LHCN-M2 (cell line): ENCODE measurements around the gene DNAJC12. TPM values are rescaled to one million over a fixed set of nuclear protein-coding genes. Genes with fewer than 3 reads are reported as not detected.
A peak's percentile ranks its signal among the peaks of the same experiment; 100 is the strongest.
"Not testable (repeated sequence)": the region's sequence is repeated elsewhere in the genome, so short reads cannot be mapped to it uniquely, and the experiment has no call there.

Experiments
- DNase-seq: peaks from one replicate; pipeline ENCODE4 v3.0.0-alpha.2; 2012; ENCODE audit warnings: low read depth
- total RNA-seq: library from RNA; depleted of rRNA; stranded (reverse); fragments of >200 nt; gene quantifications from 2 replicates; pipeline ENCODE4 v1.2.3, GENCODE V29; 2014

The DNAJC12 gene
- total RNA-seq, 1 experiment from 2014 or later, result 6.9 TPM

DNA sequence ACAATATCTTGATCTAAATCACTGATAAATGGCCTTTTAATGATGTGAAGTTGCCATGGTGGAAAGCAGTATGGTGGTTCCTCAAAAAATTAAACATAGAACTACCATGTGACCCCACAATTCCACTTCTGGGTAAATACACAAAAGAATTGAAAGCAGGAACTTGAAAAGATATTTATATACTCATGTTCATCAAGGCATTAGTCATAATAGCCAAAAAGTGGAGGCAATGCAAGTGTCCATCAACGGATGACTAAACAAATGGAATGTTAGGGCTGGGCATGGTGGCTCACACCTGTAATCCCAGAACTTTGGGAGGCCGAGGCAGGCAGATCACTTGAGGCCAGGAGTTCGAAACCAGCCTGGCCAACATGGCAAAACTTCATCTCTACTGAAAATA lies 2.0 kb upstream of the DNAJC12 start:
- DNase-seq, result peak; percentile 45

DNA sequence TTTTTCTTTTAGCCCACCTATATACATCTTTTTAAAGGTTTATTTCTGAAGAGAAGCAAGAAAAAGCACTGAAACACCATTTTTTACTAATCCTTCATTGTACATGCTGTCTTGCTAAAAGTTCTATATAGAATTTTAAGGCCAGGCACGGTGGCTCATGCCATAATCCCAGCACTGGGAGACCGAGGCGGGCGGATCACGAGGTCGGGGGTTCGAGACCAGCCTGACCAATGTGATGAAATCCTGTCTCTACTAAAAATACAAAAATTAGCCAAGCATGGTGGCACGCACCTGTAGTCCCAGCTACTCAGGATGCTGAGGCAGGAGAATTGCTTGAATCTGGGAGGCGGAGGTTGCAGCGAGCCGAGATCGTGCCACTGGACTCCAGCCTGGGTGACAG lies 1.5 kb upstream of the DNAJC12 start:
- not testable (repeated sequence) for DNase-seq

DNA sequence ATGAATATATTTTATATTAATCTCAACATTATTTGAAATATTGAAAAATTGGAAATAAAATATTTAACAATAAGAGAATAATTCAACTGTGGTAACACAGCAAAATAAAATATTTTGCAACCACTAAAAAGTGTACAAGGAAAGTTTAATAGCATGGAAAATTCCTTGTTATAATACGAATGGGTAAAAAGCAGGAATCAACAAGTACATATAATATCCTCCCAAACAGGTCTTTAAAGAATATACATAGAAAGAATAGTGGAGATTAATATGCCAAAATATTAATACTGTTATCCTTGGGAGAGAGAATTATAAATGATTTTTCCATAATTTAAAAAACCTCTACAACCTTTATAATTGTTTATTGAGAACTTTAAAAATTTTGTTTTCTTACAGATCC lies 1.0 kb downstream of the DNAJC12 start:
- DNase-seq, result no peak

DNA sequence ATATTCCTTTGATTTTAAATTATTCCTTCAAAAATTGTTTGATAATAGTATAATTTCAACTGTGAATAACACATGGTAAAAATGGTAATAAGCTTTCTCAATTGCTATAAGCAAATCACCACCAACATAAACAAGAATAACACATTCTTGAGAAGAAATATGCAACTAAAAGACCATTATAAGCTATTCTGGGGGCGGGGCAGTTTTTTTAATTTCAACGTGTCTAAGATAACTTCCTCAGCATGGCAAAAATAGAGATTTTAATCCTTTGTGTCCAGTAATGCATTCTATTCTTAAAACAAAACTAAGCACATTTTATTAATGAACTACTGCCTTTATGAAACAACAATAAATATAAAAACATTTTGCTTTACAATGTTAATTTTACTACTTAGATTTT lies 1.5 kb downstream of the DNAJC12 start:
- DNase-seq, result no peak

DNA sequence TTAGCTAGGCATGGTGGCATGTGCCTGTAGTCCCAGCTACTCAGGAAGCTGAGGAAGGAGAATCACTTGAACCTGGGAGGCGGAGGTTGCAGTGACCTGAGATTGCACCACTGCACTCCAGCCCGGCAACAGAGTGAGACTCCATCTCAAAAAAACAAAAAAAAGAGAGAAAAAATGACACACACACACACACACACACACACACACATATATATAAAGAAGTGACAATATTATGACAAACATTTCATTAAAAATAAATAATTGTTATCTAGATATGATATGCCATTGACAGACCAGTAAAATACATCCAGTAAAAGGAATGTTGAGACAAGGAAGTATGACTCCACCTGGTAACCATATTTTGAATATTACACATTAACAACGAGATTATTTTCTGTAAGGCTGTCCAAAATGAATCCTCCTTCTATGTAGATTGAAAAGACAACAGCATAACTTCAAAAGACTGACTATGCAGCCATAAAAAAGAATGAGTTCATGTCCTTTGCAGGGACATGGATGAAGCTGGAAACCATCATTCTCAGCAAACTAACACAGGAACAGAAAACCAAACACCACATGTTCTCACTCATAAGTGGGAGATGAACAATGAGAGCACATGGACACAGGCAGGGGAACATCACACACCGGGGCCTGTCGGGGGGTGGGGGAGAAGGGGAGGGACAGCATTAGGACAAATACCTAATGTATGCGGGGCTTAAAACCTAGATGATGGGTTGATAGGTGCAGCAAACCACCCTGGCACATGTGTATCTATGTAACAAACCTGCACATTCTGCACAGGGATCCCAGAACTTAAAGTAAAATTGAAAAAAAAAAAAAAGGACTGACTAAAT lies 2.2 kb downstream of the DNAJC12 start:
- DNase-seq, result not testable (repeated sequence)

DNA sequence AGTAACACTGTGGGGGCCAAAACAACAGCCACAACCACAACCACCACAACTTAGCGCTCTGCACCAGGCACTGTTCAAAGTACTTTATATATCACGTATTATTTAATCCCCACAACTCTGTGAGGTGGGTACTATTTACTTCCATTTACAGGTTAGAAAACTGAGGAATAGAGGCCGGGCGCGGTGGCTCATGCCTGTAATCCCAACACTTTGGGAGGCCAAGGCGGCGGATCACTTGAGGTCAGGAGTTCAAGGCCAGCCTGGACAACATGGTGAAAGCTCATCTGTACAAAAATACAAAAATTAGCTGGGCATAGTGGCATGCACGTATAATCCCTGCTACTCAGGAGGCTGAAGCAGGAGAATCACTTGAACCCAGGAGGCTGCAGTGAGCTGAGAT lies 3.6 kb downstream of the DNAJC12 start:
- no peak for DNase-seq

DNA sequence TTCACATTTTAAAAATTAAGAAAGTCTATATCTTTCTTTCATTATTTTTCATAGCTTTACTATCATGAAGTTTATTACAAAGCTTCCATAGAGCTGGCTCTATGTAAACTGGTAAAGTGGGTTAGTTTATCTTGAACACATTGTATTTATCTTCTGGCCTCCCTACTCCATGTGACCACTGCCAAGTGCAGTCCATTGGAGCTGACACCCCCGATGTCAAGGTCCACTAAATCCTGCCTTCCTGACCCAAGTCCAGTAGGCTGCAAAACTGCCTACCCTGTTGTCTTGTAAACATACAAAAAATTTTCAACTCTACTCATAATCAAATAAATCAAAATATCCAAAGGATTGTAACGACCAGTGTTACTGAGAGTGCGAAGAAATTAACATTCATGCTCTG lies 10.2 kb downstream of the DNAJC12 start:
- DNase-seq, result no peak

DNA sequence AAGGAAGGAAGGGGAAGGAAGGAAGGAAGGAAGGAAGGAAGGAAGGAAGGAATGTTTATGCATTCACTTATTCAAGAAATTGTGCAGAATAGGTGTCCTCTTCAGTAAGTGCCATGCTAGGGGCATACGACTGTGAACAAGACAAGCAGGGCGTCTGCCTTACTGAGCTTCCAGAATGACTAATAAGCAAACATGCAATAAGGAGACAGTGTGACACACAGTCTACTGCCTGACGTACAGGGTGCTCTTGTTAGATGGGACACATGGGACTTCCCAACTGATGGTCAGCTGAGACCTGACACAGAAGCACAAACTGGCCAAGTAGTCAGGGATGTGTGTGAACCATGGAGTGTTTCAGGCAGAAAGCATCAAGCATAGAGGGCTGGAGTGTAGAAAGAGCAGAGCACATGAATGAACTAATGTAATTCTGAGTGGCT lies 18.2 kb downstream of the DNAJC12 start:
- DNase-seq, result peak; percentile 58

DNA sequence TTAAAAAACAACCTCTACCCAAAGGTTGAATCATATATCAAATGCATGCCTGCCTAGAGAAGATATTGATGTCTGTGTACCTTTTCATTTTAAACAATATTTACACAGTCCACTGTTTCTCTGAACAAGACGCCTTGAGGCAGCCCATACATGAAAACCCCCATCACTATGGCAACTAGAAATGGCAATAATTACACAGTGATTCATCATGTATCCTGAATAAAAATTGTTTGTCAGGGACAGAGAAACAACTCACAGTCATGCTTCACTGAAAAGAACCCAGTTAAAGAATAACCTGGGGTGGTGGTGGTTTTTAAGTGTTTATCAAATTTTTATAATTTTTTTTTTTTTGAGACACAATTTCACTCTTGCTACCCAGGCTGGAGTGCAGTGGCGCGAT lies 19.7 kb downstream of the DNAJC12 start:
- DNase-seq, result peak; percentile 70

DNA sequence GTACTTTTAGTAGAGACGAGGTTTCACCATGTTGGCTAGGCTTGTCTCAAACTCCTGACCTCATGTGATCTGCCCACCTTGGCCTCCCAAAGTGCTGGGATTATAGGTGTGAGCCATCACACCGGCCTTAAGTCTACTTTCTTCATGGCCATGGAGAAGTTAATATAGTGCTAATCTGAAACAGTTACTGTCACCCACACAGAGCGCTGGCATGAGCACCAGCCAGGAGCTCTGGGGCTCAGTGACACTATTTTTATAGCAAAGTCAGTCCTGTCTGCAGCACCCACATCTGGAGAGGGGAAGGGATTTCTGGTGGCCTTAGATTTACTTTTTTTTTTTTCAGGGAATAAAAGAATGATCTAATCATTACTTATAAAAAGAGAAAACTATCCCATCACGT lies 21.3 kb downstream of the DNAJC12 start:
- DNase-seq, result no peak

DNA sequence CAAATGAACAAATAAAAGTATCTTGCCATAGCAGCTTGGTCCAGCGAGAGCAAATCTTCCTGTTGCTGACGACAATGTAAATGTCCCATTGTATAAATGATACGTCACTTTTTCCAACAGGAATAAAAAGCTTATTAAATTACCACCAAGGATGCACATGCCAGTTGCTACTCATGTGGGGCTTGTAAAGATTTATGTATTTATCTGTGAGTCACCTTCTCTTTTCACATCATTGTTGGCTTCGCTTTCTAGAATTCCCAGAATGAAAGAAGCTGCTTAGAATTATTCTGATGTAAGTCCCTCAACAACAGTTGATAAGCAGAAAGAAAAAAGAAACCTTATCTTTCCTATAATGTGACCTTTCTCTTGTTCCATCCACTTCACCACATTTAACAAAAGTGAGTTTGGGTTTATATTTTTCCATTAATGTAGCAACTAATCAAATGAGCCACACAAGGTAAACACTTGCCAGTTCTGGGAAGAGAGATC lies 22.4 kb downstream of the DNAJC12 start:
- peak; percentile 68 for DNase-seq

DNA sequence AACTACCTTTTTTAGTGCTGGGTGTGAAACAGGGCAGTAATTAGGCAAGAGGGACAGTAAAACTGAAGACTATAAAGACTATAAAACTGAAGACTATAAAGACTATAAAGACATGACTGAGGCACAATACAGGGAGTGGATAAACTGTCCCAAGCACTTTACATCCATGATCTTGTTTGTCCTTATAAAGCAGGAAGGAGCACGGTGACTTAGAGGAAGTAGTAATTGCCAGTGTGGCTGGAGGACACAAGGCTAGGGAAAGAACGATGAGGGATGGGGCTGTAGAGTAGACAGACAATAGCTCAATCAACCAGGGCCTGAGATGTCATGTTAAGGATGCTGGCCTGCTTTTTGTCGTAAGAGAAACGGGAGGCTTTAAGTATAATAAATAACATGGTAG lies 26.0 kb downstream of the DNAJC12 start:
- no peak for DNase-seq

DNA sequence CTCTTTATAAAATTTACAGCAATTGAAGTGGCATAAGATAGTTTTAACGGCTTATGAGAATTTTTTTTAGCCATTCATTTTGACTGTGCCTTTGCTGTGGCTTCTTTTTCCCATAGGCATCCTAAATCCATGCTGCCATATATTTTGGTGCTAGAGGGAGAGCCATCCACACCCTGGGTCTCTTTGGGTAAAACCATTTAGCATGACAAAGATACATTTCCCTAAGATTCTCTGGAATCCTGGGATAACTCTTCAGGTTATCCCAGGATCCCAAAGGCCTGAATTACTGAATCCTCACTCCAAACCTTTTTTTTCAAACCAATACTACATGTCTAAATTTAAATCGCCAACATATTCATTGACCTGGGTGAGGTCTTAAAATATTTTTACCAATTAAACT lies 28.9 kb downstream of the DNAJC12 start:
- no peak for DNase-seq

DNA sequence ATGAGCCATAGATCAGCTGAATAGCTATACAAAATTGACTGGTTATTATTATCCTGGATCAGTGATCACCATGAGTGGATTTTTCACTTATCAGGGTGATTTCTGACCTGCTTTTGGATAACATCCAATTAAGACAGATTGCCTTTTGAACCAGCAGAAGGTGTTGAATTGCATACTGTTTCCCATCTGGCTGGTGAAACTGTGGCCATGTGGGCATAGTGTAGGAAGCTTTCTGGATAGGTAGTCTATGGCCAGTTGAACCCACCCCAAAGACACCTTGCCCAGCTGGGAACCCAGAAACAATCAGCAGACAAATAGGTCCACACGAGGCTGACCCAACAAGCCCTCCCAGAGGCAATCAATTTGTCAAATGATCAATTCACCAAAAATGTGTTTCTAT lies 29.3 kb downstream of the DNAJC12 start:
- no peak for DNase-seq

DNA sequence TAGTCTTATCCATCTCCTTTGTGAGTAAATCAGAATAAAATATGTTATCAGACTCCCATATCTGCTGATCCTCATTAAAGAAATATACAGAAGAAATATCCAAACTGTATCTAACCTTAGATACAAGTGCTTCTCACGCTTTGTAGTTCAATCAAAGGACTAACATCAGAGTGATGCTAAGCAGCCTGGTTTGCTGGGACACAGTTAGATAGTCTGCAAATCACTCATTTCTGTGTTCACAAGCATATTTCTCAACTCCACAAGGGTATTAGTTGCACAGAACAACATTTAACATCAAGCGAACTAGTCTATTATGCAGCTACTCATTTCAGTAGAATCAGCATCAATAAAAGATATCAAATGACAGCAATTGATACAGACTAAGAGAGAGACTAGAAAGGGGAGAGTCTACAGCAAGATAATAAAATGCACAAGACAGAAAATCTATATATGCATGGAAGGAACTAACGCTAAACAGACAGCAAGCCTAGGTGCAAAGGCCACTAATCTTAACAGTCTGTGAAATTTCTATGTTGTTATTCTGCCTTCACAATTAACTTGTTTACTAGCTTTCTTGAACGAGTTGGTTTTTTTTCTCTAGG lies 30.0 kb downstream of the DNAJC12 start:
- no peak for DNase-seq

DNA sequence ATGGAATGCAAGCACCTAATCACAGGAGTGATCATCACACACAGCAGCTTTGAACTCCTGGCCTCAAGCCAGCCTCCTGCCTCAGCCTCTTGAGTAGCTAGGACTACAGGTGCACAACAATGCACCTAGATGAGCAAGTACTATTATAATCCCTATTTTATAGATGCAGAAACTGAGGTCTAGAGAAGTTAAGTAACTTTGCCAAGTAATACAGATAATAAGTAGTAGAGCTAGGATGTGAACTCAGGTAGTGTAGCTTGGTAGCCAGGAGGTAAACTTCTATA lies 33.7 kb downstream of the DNAJC12 start:
- DNase-seq, result no peak

DNA sequence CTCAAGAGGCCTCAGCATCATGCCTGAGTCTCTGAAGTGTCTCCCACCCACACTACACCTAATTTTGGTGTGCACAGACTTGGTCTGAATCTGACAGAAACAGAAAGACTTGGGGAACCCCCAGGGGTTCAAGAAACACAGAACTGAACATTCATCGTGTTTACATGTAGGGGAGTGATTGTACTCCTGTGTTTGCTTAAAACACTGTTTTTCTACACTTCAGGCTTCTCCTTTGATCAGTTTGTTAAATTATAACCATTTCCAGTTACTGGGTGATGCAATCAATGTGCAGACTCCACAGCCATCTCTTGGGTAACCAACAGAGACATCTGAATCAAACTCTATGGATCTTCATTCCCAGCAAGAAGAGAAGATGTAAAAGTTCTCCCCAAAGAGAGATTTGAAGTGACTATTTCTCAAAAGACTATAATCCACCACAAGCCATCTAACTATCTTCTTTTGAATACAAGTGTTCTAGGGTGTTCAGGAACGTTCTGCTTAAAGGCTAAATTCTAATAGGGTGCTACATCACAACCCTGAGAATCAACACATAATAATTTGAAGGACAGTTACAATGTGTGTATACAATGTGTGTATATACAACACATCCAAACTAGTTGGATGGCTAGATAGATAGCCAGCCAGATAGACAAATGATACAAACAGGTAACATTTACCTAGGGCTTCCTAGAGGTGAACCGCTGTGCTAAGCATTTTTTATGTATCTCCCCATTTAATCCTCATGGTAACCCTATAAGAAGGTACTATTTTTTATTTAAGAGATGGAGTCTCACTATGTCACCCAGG lies 34.2 kb downstream of the DNAJC12 start:
- DNase-seq, result no peak

DNA sequence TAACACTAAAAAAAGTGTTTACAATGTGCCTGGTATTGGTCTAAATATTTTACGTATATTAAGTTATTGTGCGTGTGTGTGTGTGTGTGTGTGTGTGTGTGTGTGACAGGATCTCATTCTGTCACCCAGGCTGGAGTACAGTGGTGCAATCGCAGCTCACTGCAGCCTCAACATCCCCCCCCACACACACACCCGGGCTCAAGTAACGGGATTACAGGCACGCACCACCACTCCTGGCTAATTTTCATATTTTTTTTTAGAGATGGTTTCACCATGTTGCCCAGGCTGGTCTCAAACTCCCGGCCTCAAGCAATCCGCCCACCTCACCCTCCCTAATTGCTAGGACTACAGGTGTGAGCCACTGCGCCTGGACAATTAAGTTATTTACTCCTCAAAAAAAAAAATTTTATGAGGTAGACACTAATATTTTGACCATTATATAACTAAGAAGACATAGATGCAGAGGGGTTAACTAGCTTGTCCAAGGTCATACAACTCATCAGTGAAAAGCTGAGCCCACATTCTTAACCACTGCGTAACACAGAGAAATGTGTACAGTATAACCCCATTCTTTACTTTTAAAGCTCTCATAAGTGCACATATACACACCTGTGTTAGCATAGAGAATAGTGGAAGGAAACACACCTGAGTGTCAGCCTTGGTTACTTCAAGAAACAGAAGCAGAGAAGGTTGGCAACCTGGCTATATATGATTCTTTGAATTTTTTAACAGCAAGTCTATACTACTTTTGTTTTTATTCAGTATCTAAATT lies 35.0 kb downstream of the DNAJC12 start:
- DNase-seq, result no peak

DNA sequence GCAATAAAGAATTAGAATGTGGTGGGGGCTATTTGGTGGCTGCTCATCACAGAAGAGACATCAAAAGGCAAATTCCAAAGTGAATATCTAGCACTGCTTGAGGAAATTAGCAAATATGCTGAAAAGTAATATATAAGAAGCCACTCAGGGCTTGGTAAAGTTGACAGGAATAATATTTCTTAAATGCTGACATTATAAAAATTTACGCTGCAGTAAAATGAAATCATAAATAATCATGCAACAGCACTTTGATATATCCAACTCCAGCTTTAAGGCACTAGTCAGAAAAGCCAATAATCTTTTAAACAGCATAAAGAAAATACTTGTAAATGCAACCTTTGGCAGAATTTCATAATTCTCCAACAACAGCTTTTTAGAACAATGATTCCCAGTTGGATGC lies 36.9 kb downstream of the DNAJC12 start:
- no peak for DNase-seq

DNA sequence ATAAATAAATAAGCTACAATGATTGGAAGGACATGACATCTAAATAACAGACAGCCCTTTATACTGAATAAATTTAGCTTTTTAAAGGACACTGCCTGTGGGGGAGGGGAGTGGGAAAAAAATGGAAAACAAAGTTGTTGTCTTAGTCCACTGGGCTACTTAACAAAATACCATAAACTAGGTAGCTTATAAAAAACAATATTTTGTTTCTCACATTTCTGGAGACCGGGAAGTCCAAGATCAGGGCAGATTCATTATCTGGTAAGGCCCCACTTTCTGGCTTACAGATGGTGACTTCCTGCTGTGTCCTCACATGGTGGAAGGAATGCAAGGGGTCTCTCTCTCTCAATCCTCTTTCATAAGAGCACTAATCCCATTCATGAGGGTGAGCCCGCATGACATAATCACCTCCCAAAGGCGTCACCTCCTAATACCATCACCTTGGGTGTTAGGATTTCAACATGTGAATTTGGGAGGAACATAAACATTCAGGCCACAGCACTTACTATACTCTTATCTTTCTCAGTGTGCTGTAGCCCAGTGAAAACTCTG lies 43.0 kb downstream of the DNAJC12 start:
- no peak for DNase-seq

DNA sequence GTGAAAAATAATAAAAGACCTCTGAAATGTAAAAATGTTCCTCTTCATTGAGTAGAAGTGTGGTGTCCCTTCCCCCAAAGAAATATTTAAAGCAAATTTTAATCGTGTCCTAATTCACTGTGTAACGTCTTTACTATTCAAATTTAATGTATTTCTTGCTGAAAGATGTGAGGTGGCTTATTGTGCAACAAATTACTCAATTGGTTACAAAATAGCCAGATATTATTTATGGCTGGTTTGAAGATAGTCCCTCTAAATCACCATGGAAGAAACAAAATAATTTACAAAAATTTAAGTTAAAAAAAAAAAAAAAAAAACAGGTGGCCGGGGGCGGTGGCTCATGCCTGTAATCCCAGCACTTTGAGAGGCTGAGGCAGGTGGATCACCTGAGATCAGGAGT lies 43.7 kb downstream of the DNAJC12 start:
- DNase-seq, result no peak
